AG04449 (cell line): ENCODE results near the gene IFT43.

ENCODE experiments used
- CTCF ChIA-PET: fragments of 350-600 bp; formaldehyde crosslinking; extraction: SDS; loops from one replicate; lab custom pipeline; 2021; ENCODE audit warnings: antibody characterized with exemption; lab: Yijun Ruan, JAX
- POLR2A ChIA-PET: fragments of 400-600, 350-600 bp; formaldehyde crosslinking; extraction: SDS; loops from one replicate; lab custom pipeline; 2020; ENCODE audit warnings: antibody characterized with exemption, inconsistent platforms; lab: Yijun Ruan, JAX
- DNase-seq: peaks from one replicate; pipeline ENCODE4 v3.0.0-alpha.2; 2010; ENCODE audit warnings: low read depth, low spot score
- H3K4me3 ChIP-seq: 2 replicates; pipeline ENCODE4 v1.5.1; 2011; ENCODE audit warnings: low read depth, mild to moderate bottlenecking, control low read depth, low read length
- CTCF ChIP-seq: IDR thresholded peaks from one replicate; pipeline ENCODE4 v1.5.1; 2011; ENCODE audit warnings: mild to moderate bottlenecking, moderate library complexity, low read length, control low read depth, inconsistent platforms; ENCODE audit not compliant: insufficient read depth; ENCODE audit errors: missing control alignments

IFT43 gene

GRCh38 chr14:75969126-75969525 is 16.4 kb upstream of the IFT43 start:
- DNase-seq = no peak
- ChIA-PET CTCF (interaction anchor here (1.0 to 3.6 kb wide), 7 partner anchors 11 to 260 kb away, joined by 3 to 16 read pairs (median 8); partner anchors contain the start of gene TGFB3), POLR2A (no interaction called here)
- no peak overlapping the region for H3K4me3 ChIP-seq
- no peak for TF ChIP-seq CTCF

- POLR2A ChIA-PET = no interaction called here
- no peak for DNase-seq
- CTCF ChIA-PET = interaction anchor here (1.0 to 3.6 kb wide), 6 partner anchors 10 to 260 kb away, joined by 4 to 16 read pairs (median 8); partner anchors contain the start of gene TGFB3
- no peak overlapping the region for H3K4me3 ChIP-seq
- no peak for TF ChIP-seq CTCF
Measured at GRCh38 chr14:75969891-75970290, 15.7 kb upstream of the IFT43 start.

GRCh38 chr14:75970989-75971388 is 14.6 kb upstream of the IFT43 start:
- TF ChIP-seq CTCF = no peak
- POLR2A ChIA-PET = no interaction called here
- no peak for DNase-seq
- CTCF ChIA-PET = interaction anchor here (0.9 to 3.6 kb wide), 4 partner anchors 9 to 177 kb away, joined by 3 to 16 read pairs (median 11); partner anchors contain the start of gene TGFB3
- no peak overlapping the region for H3K4me3 ChIP-seq

- POLR2A ChIA-PET = no interaction called here
- no peak for TF ChIP-seq CTCF
- DNase-seq = no peak
- H3K4me3 ChIP-seq = no peak overlapping the region
- CTCF ChIA-PET = interaction anchor here (0.9 to 3.6 kb wide), 3 partner anchors 8 to 64 kb away, joined by 3 to 16 read pairs (median 14); partner anchors contain the start of gene TGFB3
Measured at GRCh38 chr14:75971509-75971908, 14.1 kb upstream of the IFT43 start.

- ChIA-PET POLR2A (no interaction called here), CTCF (interaction anchor here (1.2 to 20.2 kb wide), 6 partner anchors 9 to 262 kb away, joined by 3 to 715 read pairs (median 10); partner anchors contain the start of gene TGFB3)
- H3K4me3 ChIP-seq = no peak overlapping the region
- TF ChIP-seq CTCF = no peak
- no peak for DNase-seq
Measured at GRCh38 chr14:75972801-75973421, 12.7 kb upstream of the IFT43 start.

- ChIA-PET POLR2A (interaction anchor here (0.6 kb wide), 1 partner anchor 109 kb away, joined by 3 read pairs; no protein-coding TSS in a partner anchor), CTCF (interaction anchor here (1.1 to 20.2 kb wide), 7 partner anchors 8 to 266 kb away, joined by 3 to 715 read pairs (median 4); partner anchors contain the start of gene IFT43)
- no peak for DNase-seq
- no peak overlapping the region for H3K4me3 ChIP-seq
- TF ChIP-seq CTCF = no peak
Measured at GRCh38 chr14:75976826-75977581, 8.6 kb upstream of the IFT43 start.
